HepG2 (cell line): ENCODE data around the gene GNA12. TPM values are rescaled to one million over a fixed set of nuclear protein-coding genes. Genes with fewer than 3 reads are reported as not detected.

Experiments used
- ARID2 ChIP-seq: sonication (generic); formaldehyde crosslinking; IDR thresholded peaks from 2 replicates; pipeline ENCODE4 v1.8.1; 2022; ENCODE audit warnings: mild to moderate bottlenecking, missing genetic modification reagents, borderline replicate concordance
- BRD4 ChIP-seq: sonication (generic); formaldehyde crosslinking; IDR thresholded peaks from 2 replicates; pipeline ENCODE4 v1.4.0; 2020; ENCODE audit warnings: missing genetic modification reagents
- ETV5 ChIP-seq: IDR thresholded peaks from 2 replicates; pipeline ENCODE4 v1.6.1; 2018; ENCODE audit warnings: missing biosample characterization, missing genetic modification reagents, inconsistent platforms, borderline replicate concordance
- FOSL1 ChIP-seq: sonication (generic); formaldehyde crosslinking; IDR thresholded peaks from 2 replicates; pipeline ENCODE4 v1.9.0; 2021; ENCODE audit warnings: missing genetic modification reagents, borderline replicate concordance
- IKZF1 ChIP-seq: fragments of 450-650 bp; IDR thresholded peaks from 2 replicates; pipeline ENCODE4 v1.7.1; 2016
- MAFF ChIP-seq: IDR thresholded peaks from 2 replicates; pipeline ENCODE4 v1.6.1; 2011; ENCODE audit warnings: low read depth, low read length, improper control_type of control experiment
- MAFK ChIP-seq, 2 experiments: IDR thresholded peaks in 1 of 2; conservative IDR thresholded peaks in 1 of 2; 2 replicates each; pipeline ENCODE4 v1.6.1; 2011; ENCODE audit warnings: improper control_type of control experiment in 2 of 2, low read length in 2 of 2
- MXI1 ChIP-seq: IDR thresholded peaks from 3 replicates; pipeline ENCODE4 v1.6.1; 2012; ENCODE audit warnings: low read depth, low read length, inconsistent platforms, borderline replicate concordance
- NBN ChIP-seq: fragments of 450-650 bp; conservative IDR thresholded peaks from 2 replicates; pipeline ENCODE4 v1.6.1; 2017
- SNAPC2 ChIP-seq: sonication (generic); formaldehyde crosslinking; IDR thresholded peaks from 2 replicates; pipeline ENCODE4 v1.8.1; 2022; ENCODE audit warnings: mild to moderate bottlenecking, missing genetic modification reagents
- TBX3 ChIP-seq: fragments of 450-650 bp; IDR thresholded peaks from 2 replicates; pipeline ENCODE4 v1.6.1; 2017; ENCODE audit warnings: antibody characterized with exemption, mild to moderate bottlenecking, inconsistent platforms, borderline replicate concordance
- WIZ ChIP-seq: sonication (generic); formaldehyde crosslinking; IDR thresholded peaks from 2 replicates; pipeline ENCODE4 v1.5.1; 2020; ENCODE audit warnings: mild to moderate bottlenecking, missing genetic modification reagents
- ZNF333 ChIP-seq: sonication (generic); formaldehyde crosslinking; IDR thresholded peaks from 2 replicates; pipeline ENCODE4 v1.4.0; 2020; ENCODE audit warnings: mild to moderate bottlenecking, missing genetic modification reagents, borderline replicate concordance
- ZNF337 ChIP-seq: sonication (generic); formaldehyde crosslinking; IDR thresholded peaks from 2 replicates; pipeline ENCODE4 v1.5.1; 2020; ENCODE audit warnings: missing genetic modification reagents, low read depth, mild to moderate bottlenecking, borderline replicate concordance
- ZNF547 ChIP-seq: sonication (generic); formaldehyde crosslinking; IDR thresholded peaks from 2 replicates; pipeline ENCODE4 v1.5.1; 2020; ENCODE audit warnings: mild to moderate bottlenecking, missing genetic modification reagents
- ZNF777 ChIP-seq: sonication (generic); formaldehyde crosslinking; IDR thresholded peaks from 2 replicates; pipeline ENCODE4 v1.4.0; 2020; ENCODE audit warnings: missing genetic modification reagents
- polyA plus RNA-seq, 8 experiments: library from polyadenylated mRNA; depleted of rRNA in 3 of 8; stranded (reverse) in 7 of 8; unstranded in 1 of 8; fragments of >200 nt; fragmentation: Illumina TruSeq in 4 of 8; extraction: Trizol in 4 of 8; gene quantifications; 2 replicates each; pipeline versions ENCODE4 v1.2.1 to v1.2.3, GENCODE V29; 2011 to 2016; ENCODE audit warnings: low read depth in 4 of 8, missing spikeins in 1 of 8, mixed read lengths in 1 of 8; ENCODE audit not compliant: insufficient read depth in 1 of 8
- total RNA-seq, 5 experiments: library from RNA; depleted of rRNA; stranded (reverse); fragments of >200 nt; fragmentation: Illumina TruSeq; extraction: Trizol; gene quantifications; 2 replicates each; pipeline ENCODE4 v1.2.3, GENCODE V29; 2016; ENCODE audit warnings: low read depth in 1 of 5
- TF ChIP-seq, protein P1 (sequence below): sonication (generic); formaldehyde crosslinking; IDR thresholded peaks from 2 replicates; pipeline ENCODE4 v1.4.0; 2020; ENCODE audit warnings: missing genetic modification reagents
- TF ChIP-seq, protein P2 (sequence below): sonication (generic); formaldehyde crosslinking; IDR thresholded peaks from 2 replicates; pipeline ENCODE4 v1.8.0; 2022; ENCODE audit warnings: missing genetic modification reagents, mild to moderate bottlenecking, borderline replicate concordance
- TF ChIP-seq, protein P3 (sequence below): sonication (generic); formaldehyde crosslinking; IDR thresholded peaks from 2 replicates; pipeline ENCODE4 v1.4.0; 2020; ENCODE audit warnings: missing genetic modification reagents
- TF ChIP-seq, protein P4 (sequence below): sonication (generic); formaldehyde crosslinking; conservative IDR thresholded peaks from 2 replicates; pipeline ENCODE4 v1.8.0; 2022; ENCODE audit warnings: missing genetic modification reagents
- TF ChIP-seq, protein P5 (sequence below): sonication (generic); formaldehyde crosslinking; IDR thresholded peaks from 2 replicates; pipeline ENCODE4 v1.9.0; 2022; ENCODE audit warnings: missing genetic modification reagents, mild to moderate bottlenecking, borderline replicate concordance
- TF ChIP-seq, protein P6 (sequence below): sonication (generic); formaldehyde crosslinking; IDR thresholded peaks from 2 replicates; pipeline ENCODE4 v1.4.0; 2020; ENCODE audit warnings: missing genetic modification reagents

GNA12 gene
- total and polyA plus RNA-seq, 2 of the 13 experiments (the other 11 are each of a cell fraction or from before 2014, with no cell fraction given): 16.2 to 50.9 TPM

DNA sequence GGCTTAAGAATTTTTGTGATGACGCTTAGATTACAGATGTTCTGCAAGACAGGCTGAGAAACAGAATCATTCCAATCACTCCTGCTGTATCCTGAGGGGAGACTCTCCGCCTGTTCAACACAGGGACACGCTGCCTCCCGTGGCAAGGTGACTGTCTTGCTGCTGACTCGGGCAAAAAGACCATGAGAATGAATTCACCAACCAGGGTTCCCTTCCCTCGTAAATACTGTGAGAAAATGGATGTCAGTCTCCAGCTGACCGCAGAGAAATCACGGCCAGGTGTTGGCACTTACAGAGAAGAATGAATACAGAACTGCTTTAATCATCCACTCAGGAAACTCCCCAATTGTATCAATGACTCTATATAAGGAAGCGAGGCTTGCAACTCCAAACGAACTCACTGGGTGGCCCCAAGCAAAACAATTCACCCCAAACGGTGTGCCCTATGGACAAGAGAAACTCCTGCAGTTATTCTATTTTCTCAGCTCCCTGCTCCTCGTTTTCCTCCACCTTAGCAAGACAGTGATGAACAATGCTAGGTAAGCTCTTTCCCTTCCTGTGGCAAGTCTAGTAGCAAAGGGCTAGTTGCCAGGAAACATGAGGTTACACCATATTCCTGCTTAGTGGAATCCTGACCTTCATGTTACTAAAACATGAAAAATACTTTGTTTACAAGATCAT lies 22.8 kb downstream of the GNA12 start (continued):
- TF ChIP-seq ARID2 (CRISPR knock-in tag) (0 out of 2 replicates have a peak, but pooled peaks have one; percentile 5), ZNF547 (CRISPR knock-in tag) (no peak), MAFF (peak; percentile 83), MAFK (conservative IDR thresholded peaks at IDR 0.05 in 1 of 2, IDR thresholded peaks at IDR 0.05 in 1 of 2; ENCODE audit: low read length in 2 of 2) (peak; percentile 74 to 82), ZNF333 (CRISPR knock-in tag) (no peak), SNAPC2 (CRISPR knock-in tag) (no peak), WIZ (CRISPR knock-in tag) (no peak), ZNF777 (CRISPR knock-in tag) (no peak), ZNF337 (CRISPR knock-in tag) (no peak), TBX3 (no peak), FOSL1 (CRISPR knock-in tag) (no peak), MXI1 (0 out of 3 replicates have a peak, but pooled peaks have one; percentile 17), NBN (no peak), IKZF1 (no peak), ETV5 (no peak), BRD4 (CRISPR knock-in tag) (no peak)
- TF ChIP-seq, protein P1, sequence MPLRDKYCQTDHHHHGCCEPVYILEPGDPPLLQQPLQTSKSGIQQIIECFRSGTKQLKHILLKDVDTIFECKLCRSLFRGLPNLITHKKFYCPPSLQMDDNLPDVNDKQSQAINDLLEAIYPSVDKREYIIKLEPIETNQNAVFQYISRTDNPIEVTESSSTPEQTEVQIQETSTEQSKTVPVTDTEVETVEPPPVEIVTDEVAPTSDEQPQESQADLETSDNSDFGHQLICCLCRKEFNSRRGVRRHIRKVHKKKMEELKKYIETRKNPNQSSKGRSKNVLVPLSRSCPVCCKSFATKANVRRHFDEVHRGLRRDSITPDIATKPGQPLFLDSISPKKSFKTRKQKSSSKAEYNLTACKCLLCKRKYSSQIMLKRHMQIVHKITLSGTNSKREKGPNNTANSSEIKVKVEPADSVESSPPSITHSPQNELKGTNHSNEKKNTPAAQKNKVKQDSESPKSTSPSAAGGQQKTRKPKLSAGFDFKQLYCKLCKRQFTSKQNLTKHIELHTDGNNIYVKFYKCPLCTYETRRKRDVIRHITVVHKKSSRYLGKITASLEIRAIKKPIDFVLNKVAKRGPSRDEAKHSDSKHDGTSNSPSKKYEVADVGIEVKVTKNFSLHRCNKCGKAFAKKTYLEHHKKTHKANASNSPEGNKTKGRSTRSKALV: no peak
- TF ChIP-seq, protein P2, sequence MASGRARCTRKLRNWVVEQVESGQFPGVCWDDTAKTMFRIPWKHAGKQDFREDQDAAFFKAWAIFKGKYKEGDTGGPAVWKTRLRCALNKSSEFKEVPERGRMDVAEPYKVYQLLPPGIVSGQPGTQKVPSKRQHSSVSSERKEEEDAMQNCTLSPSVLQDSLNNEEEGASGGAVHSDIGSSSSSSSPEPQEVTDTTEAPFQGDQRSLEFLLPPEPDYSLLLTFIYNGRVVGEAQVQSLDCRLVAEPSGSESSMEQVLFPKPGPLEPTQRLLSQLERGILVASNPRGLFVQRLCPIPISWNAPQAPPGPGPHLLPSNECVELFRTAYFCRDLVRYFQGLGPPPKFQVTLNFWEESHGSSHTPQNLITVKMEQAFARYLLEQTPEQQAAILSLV (CRISPR knock-in tag): no peak
- TF ChIP-seq, protein P3, sequence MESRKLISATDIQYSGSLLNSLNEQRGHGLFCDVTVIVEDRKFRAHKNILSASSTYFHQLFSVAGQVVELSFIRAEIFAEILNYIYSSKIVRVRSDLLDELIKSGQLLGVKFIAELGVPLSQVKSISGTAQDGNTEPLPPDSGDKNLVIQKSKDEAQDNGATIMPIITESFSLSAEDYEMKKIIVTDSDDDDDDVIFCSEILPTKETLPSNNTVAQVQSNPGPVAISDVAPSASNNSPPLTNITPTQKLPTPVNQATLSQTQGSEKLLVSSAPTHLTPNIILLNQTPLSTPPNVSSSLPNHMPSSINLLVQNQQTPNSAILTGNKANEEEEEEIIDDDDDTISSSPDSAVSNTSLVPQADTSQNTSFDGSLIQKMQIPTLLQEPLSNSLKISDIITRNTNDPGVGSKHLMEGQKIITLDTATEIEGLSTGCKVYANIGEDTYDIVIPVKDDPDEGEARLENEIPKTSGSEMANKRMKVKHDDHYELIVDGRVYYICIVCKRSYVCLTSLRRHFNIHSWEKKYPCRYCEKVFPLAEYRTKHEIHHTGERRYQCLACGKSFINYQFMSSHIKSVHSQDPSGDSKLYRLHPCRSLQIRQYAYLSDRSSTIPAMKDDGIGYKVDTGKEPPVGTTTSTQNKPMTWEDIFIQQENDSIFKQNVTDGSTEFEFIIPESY: no peak
- TF ChIP-seq, protein P4, sequence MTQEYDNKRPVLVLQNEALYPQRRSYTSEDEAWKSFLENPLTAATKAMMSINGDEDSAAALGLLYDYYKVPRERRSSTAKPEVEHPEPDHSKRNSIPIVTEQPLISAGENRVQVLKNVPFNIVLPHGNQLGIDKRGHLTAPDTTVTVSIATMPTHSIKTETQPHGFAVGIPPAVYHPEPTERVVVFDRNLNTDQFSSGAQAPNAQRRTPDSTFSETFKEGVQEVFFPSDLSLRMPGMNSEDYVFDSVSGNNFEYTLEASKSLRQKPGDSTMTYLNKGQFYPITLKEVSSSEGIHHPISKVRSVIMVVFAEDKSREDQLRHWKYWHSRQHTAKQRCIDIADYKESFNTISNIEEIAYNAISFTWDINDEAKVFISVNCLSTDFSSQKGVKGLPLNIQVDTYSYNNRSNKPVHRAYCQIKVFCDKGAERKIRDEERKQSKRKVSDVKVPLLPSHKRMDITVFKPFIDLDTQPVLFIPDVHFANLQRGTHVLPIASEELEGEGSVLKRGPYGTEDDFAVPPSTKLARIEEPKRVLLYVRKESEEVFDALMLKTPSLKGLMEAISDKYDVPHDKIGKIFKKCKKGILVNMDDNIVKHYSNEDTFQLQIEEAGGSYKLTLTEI (CRISPR knock-in tag): no peak
- TF ChIP-seq, protein P5, sequence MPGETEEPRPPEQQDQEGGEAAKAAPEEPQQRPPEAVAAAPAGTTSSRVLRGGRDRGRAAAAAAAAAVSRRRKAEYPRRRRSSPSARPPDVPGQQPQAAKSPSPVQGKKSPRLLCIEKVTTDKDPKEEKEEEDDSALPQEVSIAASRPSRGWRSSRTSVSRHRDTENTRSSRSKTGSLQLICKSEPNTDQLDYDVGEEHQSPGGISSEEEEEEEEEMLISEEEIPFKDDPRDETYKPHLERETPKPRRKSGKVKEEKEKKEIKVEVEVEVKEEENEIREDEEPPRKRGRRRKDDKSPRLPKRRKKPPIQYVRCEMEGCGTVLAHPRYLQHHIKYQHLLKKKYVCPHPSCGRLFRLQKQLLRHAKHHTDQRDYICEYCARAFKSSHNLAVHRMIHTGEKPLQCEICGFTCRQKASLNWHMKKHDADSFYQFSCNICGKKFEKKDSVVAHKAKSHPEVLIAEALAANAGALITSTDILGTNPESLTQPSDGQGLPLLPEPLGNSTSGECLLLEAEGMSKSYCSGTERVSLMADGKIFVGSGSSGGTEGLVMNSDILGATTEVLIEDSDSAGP (CRISPR knock-in tag): no peak
- TF ChIP-seq, protein P6, sequence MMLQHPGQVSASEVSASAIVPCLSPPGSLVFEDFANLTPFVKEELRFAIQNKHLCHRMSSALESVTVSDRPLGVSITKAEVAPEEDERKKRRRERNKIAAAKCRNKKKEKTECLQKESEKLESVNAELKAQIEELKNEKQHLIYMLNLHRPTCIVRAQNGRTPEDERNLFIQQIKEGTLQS: no peak
